ENCODE measurements around the gene SCP2.

Gene SCP2

GRCh38 chr1:53067886-53068285 lies 140.8 kb downstream of the SCP2 start:
- H3K4me3 ChIP-seq (ENCODE audit: low read length in 2 of 2): no peak overlapping the region
- no peaks in the 10 kb centered on the region for H3K27me3 ChIP-seq (ENCODE audit: control insufficient read depth in 1 of 2, insufficient read depth in 2 of 2, low read length in 2 of 2)
- peaks cover 19% of the 10 kb centered on the region for H3K4me1 ChIP-seq (ENCODE audit: control insufficient read depth, insufficient read depth, low read length)
- no peak overlapping the region for H3K9ac ChIP-seq (ENCODE audit: low read length in 2 of 2)
- peaks cover 5 to 7% of the 10 kb centered on the region in 2 donors for H3K36me3 ChIP-seq (ENCODE audit: control insufficient read depth in 2 of 2, insufficient read depth in 2 of 2, low read length in 2 of 2)
- H3K9me3 ChIP-seq (ENCODE audit: control insufficient read depth in 2 of 2, low read length in 2 of 2): no peaks in the 10 kb centered on the region
- H3K27ac ChIP-seq (ENCODE audit: low read length): no peak overlapping the region

DNA sequence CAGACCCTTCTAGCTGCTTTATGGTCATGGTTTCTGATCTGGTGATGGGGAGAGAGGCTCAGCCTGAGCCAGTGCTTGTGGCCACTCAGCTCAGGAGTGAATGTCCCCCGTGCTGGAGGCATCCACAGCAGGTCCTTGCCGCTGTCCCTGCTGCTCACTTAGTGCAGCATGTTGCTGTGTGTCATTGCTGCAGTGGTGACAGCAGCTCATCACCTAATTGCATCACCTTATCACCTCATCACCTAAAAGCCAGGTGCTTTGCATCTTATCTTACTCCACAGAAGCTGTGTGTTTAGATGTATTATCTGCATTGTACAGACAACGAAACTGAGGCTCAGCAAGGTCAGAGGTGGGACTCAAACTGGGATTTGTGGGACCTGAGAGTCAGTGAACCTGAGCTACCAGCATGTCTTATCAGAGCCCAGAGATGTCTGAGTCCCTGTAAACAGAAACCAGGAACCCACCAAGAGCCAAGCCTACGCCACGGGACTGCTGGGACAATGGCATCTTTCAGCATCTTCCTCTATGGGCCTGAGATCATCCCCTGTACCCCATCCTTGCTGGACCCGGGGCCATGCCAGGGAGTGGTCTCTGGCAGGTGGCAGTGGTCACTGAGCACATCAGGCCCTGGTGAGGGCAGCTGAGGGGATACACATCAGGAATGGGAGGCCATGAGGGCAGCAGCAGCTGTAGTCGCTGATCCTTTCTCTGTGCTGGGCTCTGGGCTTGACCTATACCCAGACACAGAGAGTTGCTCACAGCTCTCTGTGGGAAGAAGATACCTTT lies 141.4 kb downstream of the SCP2 start:
- H3K27ac ChIP-seq (ENCODE audit: low read length): no peak overlapping the region
- no peaks in the 10 kb centered on the region for H3K27me3 ChIP-seq (ENCODE audit: control insufficient read depth in 1 of 2, insufficient read depth in 2 of 2, low read length in 2 of 2)
- peaks cover 16% of the 10 kb centered on the region for H3K4me1 ChIP-seq (ENCODE audit: control insufficient read depth, insufficient read depth, low read length)
- no peak overlapping the region for H3K9ac ChIP-seq (ENCODE audit: low read length in 2 of 2)
- H3K36me3 ChIP-seq (ENCODE audit: control insufficient read depth in 2 of 2, insufficient read depth in 2 of 2, low read length in 2 of 2): peaks cover 5 to 9% of the 10 kb centered on the region in 2 donors
- no peak overlapping the region for H3K4me3 ChIP-seq (ENCODE audit: low read length in 2 of 2)
- no peaks in the 10 kb centered on the region for H3K9me3 ChIP-seq (ENCODE audit: control insufficient read depth in 2 of 2, low read length in 2 of 2)

DNA sequence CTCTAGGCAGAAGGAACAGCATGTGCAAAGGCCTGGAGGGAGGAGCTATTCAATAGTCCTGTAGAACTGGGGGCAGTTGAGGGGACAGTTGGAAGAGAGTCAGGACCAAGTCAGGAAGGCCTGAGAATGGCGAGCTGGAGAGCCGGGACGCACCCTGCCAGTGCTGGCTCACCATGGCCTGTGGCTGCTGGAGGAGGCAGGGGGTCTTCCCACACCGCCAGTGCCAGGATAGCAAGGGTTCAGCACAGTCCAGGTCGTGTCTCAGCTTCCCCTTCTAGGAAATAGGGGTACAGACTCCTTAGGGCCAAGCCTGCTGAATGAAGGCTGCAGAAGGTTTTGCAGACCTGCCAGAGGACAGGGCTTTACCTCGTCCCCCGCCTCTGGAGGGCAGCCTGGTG lies 142.2 kb downstream of the SCP2 start:
- no peaks in the 10 kb centered on the region for H3K27me3 ChIP-seq (ENCODE audit: control insufficient read depth in 1 of 2, insufficient read depth in 2 of 2, low read length in 2 of 2)
- no peak overlapping the region for H3K27ac ChIP-seq (ENCODE audit: low read length)
- no peaks in the 10 kb centered on the region for H3K9me3 ChIP-seq (ENCODE audit: control insufficient read depth in 2 of 2, low read length in 2 of 2)
- H3K4me1 ChIP-seq (ENCODE audit: control insufficient read depth, insufficient read depth, low read length): peaks cover 11% of the 10 kb centered on the region
- H3K9ac ChIP-seq (ENCODE audit: low read length in 2 of 2): no peak overlapping the region
- H3K36me3 ChIP-seq (ENCODE audit: control insufficient read depth in 2 of 2, insufficient read depth in 2 of 2, low read length in 2 of 2): peaks cover 5 to 9% of the 10 kb centered on the region in 2 donors
- H3K4me3 ChIP-seq (ENCODE audit: low read length in 2 of 2): no peak overlapping the region

- no peak overlapping the region for H3K9ac ChIP-seq (ENCODE audit: low read length in 2 of 2)
- H3K9me3 ChIP-seq (ENCODE audit: control insufficient read depth in 2 of 2, low read length in 2 of 2): no peaks in the 10 kb centered on the region
- H3K36me3 ChIP-seq (ENCODE audit: control insufficient read depth in 2 of 2, insufficient read depth in 2 of 2, low read length in 2 of 2): peaks cover 5 to 9% of the 10 kb centered on the region in 2 donors
- no peak overlapping the region for H3K27ac ChIP-seq (ENCODE audit: low read length)
- H3K27me3 ChIP-seq (ENCODE audit: control insufficient read depth in 1 of 2, insufficient read depth in 2 of 2, low read length in 2 of 2): no peaks in the 10 kb centered on the region
- H3K4me1 ChIP-seq (ENCODE audit: control insufficient read depth, insufficient read depth, low read length): peaks cover 11% of the 10 kb centered on the region
- no peak overlapping the region for H3K4me3 ChIP-seq (ENCODE audit: low read length in 2 of 2)
Measured at GRCh38 chr1:53069663-53070327, 142.7 kb downstream of the SCP2 start.

DNA sequence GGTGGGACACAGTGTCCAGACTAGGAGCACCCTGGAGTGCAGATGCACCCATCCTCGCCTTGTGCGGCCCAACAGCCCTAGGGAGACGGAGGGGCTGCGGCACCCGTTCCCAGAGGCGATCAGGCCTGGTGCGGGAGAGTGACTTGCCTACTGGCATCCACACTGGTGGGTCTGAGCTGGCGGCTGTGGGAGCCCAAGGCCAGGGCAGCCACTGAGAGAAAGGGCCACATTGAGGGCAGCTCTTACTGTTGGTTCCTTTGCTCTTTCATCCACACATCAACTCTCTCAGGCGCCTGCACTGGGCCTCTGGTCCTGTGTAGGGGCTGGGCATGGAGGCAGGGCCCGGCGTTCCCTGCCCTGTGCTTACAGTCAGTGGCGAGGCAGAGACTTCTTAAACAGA lies 143.5 kb downstream of the SCP2 start:
- Histone ChIP-seq H3K4me1 (ENCODE audit: control insufficient read depth, insufficient read depth, low read length) (peaks cover 11% of the 10 kb centered on the region), H3K27me3 (ENCODE audit: control insufficient read depth in 1 of 2, insufficient read depth in 2 of 2, low read length in 2 of 2) (no peaks in the 10 kb centered on the region), H3K36me3 (ENCODE audit: control insufficient read depth in 2 of 2, insufficient read depth in 2 of 2, low read length in 2 of 2) (peaks cover 5 to 9% of the 10 kb centered on the region in 2 donors), H3K27ac (ENCODE audit: low read length) (no peak overlapping the region), H3K9ac (ENCODE audit: low read length in 2 of 2) (no peak overlapping the region), H3K9me3 (ENCODE audit: control insufficient read depth in 2 of 2, low read length in 2 of 2) (no peaks in the 10 kb centered on the region), H3K4me3 (ENCODE audit: low read length in 2 of 2) (no peak overlapping the region)

GRCh38 chr1:53071167-53071865 lies 144.2 kb downstream of the SCP2 start:
- no peak overlapping the region for H3K27ac ChIP-seq (ENCODE audit: low read length)
- no peaks in the 10 kb centered on the region for H3K27me3 ChIP-seq (ENCODE audit: control insufficient read depth in 1 of 2, insufficient read depth in 2 of 2, low read length in 2 of 2)
- H3K9me3 ChIP-seq (ENCODE audit: control insufficient read depth in 2 of 2, low read length in 2 of 2): no peaks in the 10 kb centered on the region
- H3K4me3 ChIP-seq (ENCODE audit: low read length in 2 of 2): no peak overlapping the region
- peaks cover 11% of the 10 kb centered on the region for H3K4me1 ChIP-seq (ENCODE audit: control insufficient read depth, insufficient read depth, low read length)
- H3K9ac ChIP-seq (ENCODE audit: low read length in 2 of 2): no peak overlapping the region
- peaks cover 5 to 9% of the 10 kb centered on the region in 2 donors for H3K36me3 ChIP-seq (ENCODE audit: control insufficient read depth in 2 of 2, insufficient read depth in 2 of 2, low read length in 2 of 2)

GRCh38 chr1:53071915-53072314 lies 144.8 kb downstream of the SCP2 start:
- H3K9me3 ChIP-seq (ENCODE audit: control insufficient read depth in 2 of 2, low read length in 2 of 2): no peaks in the 10 kb centered on the region
- H3K36me3 ChIP-seq (ENCODE audit: control insufficient read depth in 2 of 2, insufficient read depth in 2 of 2, low read length in 2 of 2): peaks cover 5 to 9% of the 10 kb centered on the region in 2 donors
- no peak overlapping the region for H3K27ac ChIP-seq (ENCODE audit: low read length)
- H3K4me1 ChIP-seq (ENCODE audit: control insufficient read depth, insufficient read depth, low read length): peaks cover 11% of the 10 kb centered on the region
- no peak overlapping the region for H3K4me3 ChIP-seq (ENCODE audit: low read length in 2 of 2)
- H3K27me3 ChIP-seq (ENCODE audit: control insufficient read depth in 1 of 2, insufficient read depth in 2 of 2, low read length in 2 of 2): no peaks in the 10 kb centered on the region
- no peak overlapping the region for H3K9ac ChIP-seq (ENCODE audit: low read length in 2 of 2)

- H3K4me3 ChIP-seq (ENCODE audit: low read length in 2 of 2): no peak overlapping the region
- H3K9ac ChIP-seq (ENCODE audit: low read length in 2 of 2): no peak overlapping the region
- H3K27me3 ChIP-seq (ENCODE audit: control insufficient read depth in 1 of 2, insufficient read depth in 2 of 2, low read length in 2 of 2): no peaks in the 10 kb centered on the region
- no peak overlapping the region for H3K27ac ChIP-seq (ENCODE audit: low read length)
- H3K36me3 ChIP-seq (ENCODE audit: control insufficient read depth in 2 of 2, insufficient read depth in 2 of 2, low read length in 2 of 2): peaks cover 6 to 16% of the 10 kb centered on the region in 2 donors
- H3K4me1 ChIP-seq (ENCODE audit: control insufficient read depth, insufficient read depth, low read length): peaks cover 4% of the 10 kb centered on the region
- H3K9me3 ChIP-seq (ENCODE audit: control insufficient read depth in 2 of 2, low read length in 2 of 2): no peaks in the 10 kb centered on the region
Measured at GRCh38 chr1:53073287-53073686, 146.2 kb downstream of the SCP2 start.

- peaks cover 3% of the 10 kb centered on the region for H3K4me1 ChIP-seq (ENCODE audit: control insufficient read depth, insufficient read depth, low read length)
- H3K9me3 ChIP-seq (ENCODE audit: control insufficient read depth in 2 of 2, low read length in 2 of 2): no peaks in the 10 kb centered on the region
- no peak overlapping the region for H3K9ac ChIP-seq (ENCODE audit: low read length in 2 of 2)
- H3K27ac ChIP-seq (ENCODE audit: low read length): no peak overlapping the region
- no peaks in the 10 kb centered on the region for H3K27me3 ChIP-seq (ENCODE audit: control insufficient read depth in 1 of 2, insufficient read depth in 2 of 2, low read length in 2 of 2)
- H3K36me3 ChIP-seq (ENCODE audit: control insufficient read depth in 2 of 2, insufficient read depth in 2 of 2, low read length in 2 of 2): peaks cover 12 to 20% of the 10 kb centered on the region in 2 donors
- H3K4me3 ChIP-seq (ENCODE audit: low read length in 2 of 2): no peak overlapping the region
Measured at GRCh38 chr1:53073868-53074311, 146.8 kb downstream of the SCP2 start.

- peaks cover 3% of the 10 kb centered on the region for H3K4me1 ChIP-seq (ENCODE audit: control insufficient read depth, insufficient read depth, low read length)
- H3K9me3 ChIP-seq (ENCODE audit: control insufficient read depth in 2 of 2, low read length in 2 of 2): no peaks in the 10 kb centered on the region
- no peaks in the 10 kb centered on the region for H3K27me3 ChIP-seq (ENCODE audit: control insufficient read depth in 1 of 2, insufficient read depth in 2 of 2, low read length in 2 of 2)
- no peak overlapping the region for H3K9ac ChIP-seq (ENCODE audit: low read length in 2 of 2)
- no peak overlapping the region for H3K27ac ChIP-seq (ENCODE audit: low read length)
- peaks cover 15 to 23% of the 10 kb centered on the region in 2 donors for H3K36me3 ChIP-seq (ENCODE audit: control insufficient read depth in 2 of 2, insufficient read depth in 2 of 2, low read length in 2 of 2)
- H3K4me3 ChIP-seq (ENCODE audit: low read length in 2 of 2): no peak overlapping the region
Measured at GRCh38 chr1:53074313-53075154, 147.5 kb downstream of the SCP2 start.

All from stomach smooth muscle (tissue), 2 donors.